Activated T-helper 2 cell treated with anti-CD3 and anti-CD28 coated beads, Interferon-gamma antibody, Interleukin-2, Interleukin-4, amounts not matched to agents 10 μg/mL and 5 μg/mL and 100 μg/mL, durations not matched to agents 14 hours and 24 hours and 36 hours (primary cell): ENCODE results near the gene PGAM2. TPM values are rescaled to one million over a fixed set of nuclear protein-coding genes. Genes with fewer than 3 reads are reported as not detected.

Experiments used
- DNase-seq: peaks from one replicate; pipeline ENCODE4 v3.0.0; 2021; ENCODE audit warnings: low spot score
- H3K27ac Mint-ChIP-seq: one replicate; pipeline ENCODE4 v1.8.0; 2021; ENCODE audit warnings: mixed read lengths
- H3K27me3 Mint-ChIP-seq: one replicate; pipeline ENCODE4 v1.8.0; 2021; ENCODE audit warnings: low read depth, mixed read lengths
- H3K36me3 Mint-ChIP-seq: one replicate; pipeline ENCODE4 v1.8.0; 2021; ENCODE audit warnings: low read depth, mixed read lengths
- H3K4me1 Mint-ChIP-seq: one replicate; pipeline ENCODE4 v1.8.0; 2021; ENCODE audit warnings: low read depth, mixed read lengths
- H3K4me3 Mint-ChIP-seq: one replicate; pipeline ENCODE4 v1.8.0; 2021; ENCODE audit warnings: low read depth, mild to moderate bottlenecking, moderate library complexity, mixed read lengths
- H3K9me3 Mint-ChIP-seq: one replicate; pipeline ENCODE4 v1.8.0; 2021; ENCODE audit warnings: mixed read lengths
- intact Hi-C: fragments of 100-400 bp; cut with micrococcal nuclease; formaldehyde crosslinking; loops from one replicate; pipeline ENCODE4 v1.15.1; 2023
- total RNA-seq: library from RNA; stranded (reverse); gene quantifications from 2 replicates; pipeline ENCODE4 v1.2.3, GENCODE V29; 2022

PGAM2 gene
- total RNA-seq: 0.67 and 0.73 TPM in 2 replicates

- peaks cover 11% of the 10 kb centered on the region for H3K4me1 Mint-ChIP-seq
- no peak for DNase-seq
- no peaks in the 10 kb centered on the region for H3K27me3 Mint-ChIP-seq
- H3K4me3 Mint-ChIP-seq: no peak within 1 kb of the TSS
- no peak within 1 kb of the TSS for H3K27ac Mint-ChIP-seq
- H3K9me3 Mint-ChIP-seq: no peaks in the 10 kb centered on the region
- intact Hi-C loops: no loop called here
- peaks cover 9% of the 10 kb centered on the region for H3K36me3 Mint-ChIP-seq
Observed at GRCh38 chr7:44065431-44066110, at the start of gene PGAM2. Gene PGAM2 (minus strand): TSS chr7:44065567. CDS start chr7:44065529, 38 bp downstream.

- intact Hi-C loops: no loop called here
- no peaks in the 10 kb centered on the region for H3K27me3 Mint-ChIP-seq
- no peaks in the 10 kb centered on the region for H3K9me3 Mint-ChIP-seq
- peaks cover 3% of the 10 kb centered on the region for H3K4me1 Mint-ChIP-seq
- H3K4me3 Mint-ChIP-seq: no peak overlapping the region
- H3K27ac Mint-ChIP-seq: no peak overlapping the region
- H3K36me3 Mint-ChIP-seq: peaks cover 59% of the 10 kb centered on the region
- no peak for DNase-seq
Observed at GRCh38 chr7:44114586-44115310, 49.4 kb upstream of the PGAM2 start.

- DNase-seq: no peak
Observed at GRCh38 chr7:44113764-44114354, 48.5 kb upstream of the PGAM2 start.

GRCh38 chr7:44112997-44113763 is 47.8 kb upstream of the PGAM2 start:
- no peaks in the 10 kb centered on the region for H3K27me3 Mint-ChIP-seq
- H3K4me1 Mint-ChIP-seq: no peaks in the 10 kb centered on the region
- no peaks in the 10 kb centered on the region for H3K9me3 Mint-ChIP-seq
- intact Hi-C loops: no loop called here
- no peak for DNase-seq
- peaks cover 47% of the 10 kb centered on the region for H3K36me3 Mint-ChIP-seq
- no peak overlapping the region for H3K27ac Mint-ChIP-seq
- no peak overlapping the region for H3K4me3 Mint-ChIP-seq

More at GRCh38 chr7:44113764-44114354, 48.5 kb upstream of the PGAM2 start:
- intact Hi-C loops: no loop called here
- peak overlapping the region; percentile 53 for H3K27ac Mint-ChIP-seq
- no peaks in the 10 kb centered on the region for H3K4me1 Mint-ChIP-seq
- H3K9me3 Mint-ChIP-seq: no peaks in the 10 kb centered on the region
- peaks cover 50% of the 10 kb centered on the region for H3K36me3 Mint-ChIP-seq
- no peaks in the 10 kb centered on the region for H3K27me3 Mint-ChIP-seq
- H3K4me3 Mint-ChIP-seq: no peak overlapping the region

GRCh38 chr7:44112231-44112996 is 47.0 kb upstream of the PGAM2 start:
- H3K36me3 Mint-ChIP-seq: peaks cover 41% of the 10 kb centered on the region
- H3K9me3 Mint-ChIP-seq: no peaks in the 10 kb centered on the region
- DNase-seq: no peak
- intact Hi-C loops: no loop called here
- no peak overlapping the region for H3K27ac Mint-ChIP-seq
- no peak overlapping the region for H3K4me3 Mint-ChIP-seq
- H3K27me3 Mint-ChIP-seq: no peaks in the 10 kb centered on the region
- no peaks in the 10 kb centered on the region for H3K4me1 Mint-ChIP-seq

- Mint-ChIP-seq H3K4me1 (no peaks in the 10 kb centered on the region), H3K27ac (no peak overlapping the region), H3K27me3 (no peaks in the 10 kb centered on the region), H3K36me3 (peaks cover 35% of the 10 kb centered on the region), H3K4me3 (no peak overlapping the region), H3K9me3 (no peaks in the 10 kb centered on the region)
- intact Hi-C loops: no loop called here
- no peak for DNase-seq
Observed at GRCh38 chr7:44111761-44112160, 46.4 kb upstream of the PGAM2 start.

GRCh38 chr7:44110719-44111635 is 45.6 kb upstream of the PGAM2 start:
- Mint-ChIP-seq H3K4me1 (peaks cover under 1% of the 10 kb centered on the region), H3K36me3 (peaks cover 32% of the 10 kb centered on the region), H3K9me3 (no peaks in the 10 kb centered on the region), H3K27me3 (no peaks in the 10 kb centered on the region), H3K27ac (no peak overlapping the region), H3K4me3 (no peak overlapping the region)
- no peak for DNase-seq
- intact Hi-C loops: no loop called here

GRCh38 chr7:44109991-44110390 is 44.6 kb upstream of the PGAM2 start:
- Mint-ChIP-seq H3K27ac (no peak overlapping the region), H3K4me1 (peaks cover 8% of the 10 kb centered on the region), H3K4me3 (no peak overlapping the region), H3K36me3 (peaks cover 26% of the 10 kb centered on the region), H3K9me3 (no peaks in the 10 kb centered on the region), H3K27me3 (peaks cover 2% of the 10 kb centered on the region)
- intact Hi-C loops: no loop called here
- DNase-seq: no peak

GRCh38 chr7:44108768-44109750 is 43.7 kb upstream of the PGAM2 start:
- Mint-ChIP-seq H3K4me1 (peaks cover 8% of the 10 kb centered on the region), H3K36me3 (peaks cover 20% of the 10 kb centered on the region), H3K27ac (no peak overlapping the region), H3K27me3 (peaks cover 2% of the 10 kb centered on the region), H3K9me3 (no peaks in the 10 kb centered on the region), H3K4me3 (no peak overlapping the region)
- no peak for DNase-seq
- intact Hi-C loops: no loop called here

- Mint-ChIP-seq H3K27ac (no peak overlapping the region), H3K27me3 (peaks cover 4% of the 10 kb centered on the region), H3K4me1 (peaks cover 9% of the 10 kb centered on the region), H3K9me3 (no peaks in the 10 kb centered on the region), H3K36me3 (peaks cover 13% of the 10 kb centered on the region), H3K4me3 (no peak overlapping the region)
- intact Hi-C loops: no loop called here
- no peak for DNase-seq
Observed at GRCh38 chr7:44107961-44108767, 42.8 kb upstream of the PGAM2 start.
